ENCODE results near the gene MEGF11. TPM values are rescaled to one million over a fixed set of nuclear protein-coding genes. Genes with fewer than 3 reads are reported as not detected.

Gene MEGF11
- total RNA-seq, 1 experiment from 2014 or later = not detected

GRCh38 chr15:66092053-66093016 lies 161.2 kb downstream of the MEGF11 start:
- intact Hi-C loops (cut with micrococcal nuclease; ENCODE audit: unreplicated experiment) = no loop called here
- Histone ChIP-seq H3F3A (ENCODE audit: insufficient read depth, low read depth) (no peaks in the 10 kb centered on the region), H3K9me2 (ENCODE audit: insufficient read depth) (no peaks in the 10 kb centered on the region), H3K4me2 (no peak overlapping the region), H3K36me3 (ENCODE audit: low read depth) (no peaks in the 10 kb centered on the region), H3K79me2 (ENCODE audit: low read depth) (no peaks in the 10 kb centered on the region), H3K4me3 (no peak overlapping the region), H4K20me1 (ENCODE audit: insufficient read depth) (no peaks in the 10 kb centered on the region), H3K27ac (no peak overlapping the region), H3K27me3 (ENCODE audit: insufficient read depth, low read depth) (peaks cover 28% of the 10 kb centered on the region), H2AFZ (no peak overlapping the region), H3K9me3 (ENCODE audit: insufficient read depth, low read depth) (no peaks in the 10 kb centered on the region), H3K4me1 (replicated peaks; ENCODE audit: insufficient read depth) (no peaks in the 10 kb centered on the region)
- DNase-seq = no peak
- no TSS peak for BruUV-seq (replicated peaks)
- TF ChIP-seq CTCF (conservative IDR thresholded peaks at IDR 0.05) = no peak
- TF ChIP-seq EZH2 (IDR thresholded peaks at IDR 0.05; ENCODE audit: low read depth) = no peak
- ChIA-PET CTCF (no interaction called here), POLR2A (ENCODE audit: unreplicated experiment) (no interaction called here)

GRCh38 chr15:66089509-66089908 lies 164.0 kb downstream of the MEGF11 start:
- BruUV-seq (replicated peaks) = no TSS peak
- no peaks in the 10 kb centered on the region for H4K20me1 ChIP-seq (ENCODE audit: insufficient read depth)
- ChIA-PET CTCF (interaction anchor here (0.7 kb wide), 1 partner anchor 22 kb away, joined by 3 read pairs; no protein-coding TSS in a partner anchor), POLR2A (ENCODE audit: unreplicated experiment) (no interaction called here)
- no peaks in the 10 kb centered on the region for H3K36me3 ChIP-seq (ENCODE audit: low read depth)
- no peak for TF ChIP-seq CTCF (conservative IDR thresholded peaks at IDR 0.05)
- TF ChIP-seq EZH2 (IDR thresholded peaks at IDR 0.05; ENCODE audit: low read depth) = no peak
- no peaks in the 10 kb centered on the region for H3K9me2 ChIP-seq (ENCODE audit: insufficient read depth)
- intact Hi-C loops (cut with micrococcal nuclease; ENCODE audit: unreplicated experiment) = loop anchor here (10.0 kb wide), 1 partner anchor 105 kb away; no protein-coding TSS in a partner anchor
- no peaks in the 10 kb centered on the region for H3K4me1 ChIP-seq (replicated peaks; ENCODE audit: insufficient read depth)
- H3F3A ChIP-seq (ENCODE audit: insufficient read depth, low read depth) = no peaks in the 10 kb centered on the region
- H2AFZ ChIP-seq = no peak overlapping the region
- no peaks in the 10 kb centered on the region for H3K9me3 ChIP-seq (ENCODE audit: insufficient read depth, low read depth)
- H3K27ac ChIP-seq = no peak overlapping the region
- no peak overlapping the region for H3K4me3 ChIP-seq
- H3K79me2 ChIP-seq (ENCODE audit: low read depth) = no peaks in the 10 kb centered on the region
- DNase-seq = no peak
- peaks cover 20% of the 10 kb centered on the region; the same call in 1 of the 2 replicates for H3K27me3 ChIP-seq (ENCODE audit: insufficient read depth, low read depth)
- no peak overlapping the region for H3K4me2 ChIP-seq

GRCh38 chr15:66089049-66089448 lies 164.5 kb downstream of the MEGF11 start:
- no peak overlapping the region for H2AFZ ChIP-seq
- H3K4me1 ChIP-seq (replicated peaks; ENCODE audit: insufficient read depth) = no peaks in the 10 kb centered on the region
- no peak overlapping the region for H3K4me2 ChIP-seq
- ChIA-PET CTCF (interaction anchor here (0.7 kb wide), 1 partner anchor 22 kb away, joined by 3 read pairs; no protein-coding TSS in a partner anchor), POLR2A (ENCODE audit: unreplicated experiment) (no interaction called here)
- TF ChIP-seq CTCF (conservative IDR thresholded peaks at IDR 0.05) (no peak), EZH2 (IDR thresholded peaks at IDR 0.05; ENCODE audit: low read depth) (no peak)
- H3K79me2 ChIP-seq (ENCODE audit: low read depth) = no peaks in the 10 kb centered on the region
- no peak overlapping the region for H3K27ac ChIP-seq
- H4K20me1 ChIP-seq (ENCODE audit: insufficient read depth) = no peaks in the 10 kb centered on the region
- no TSS peak for BruUV-seq (replicated peaks)
- no peaks in the 10 kb centered on the region for H3K9me3 ChIP-seq (ENCODE audit: insufficient read depth, low read depth)
- H3K4me3 ChIP-seq = no peak overlapping the region
- no peaks in the 10 kb centered on the region for H3K36me3 ChIP-seq (ENCODE audit: low read depth)
- intact Hi-C loops (cut with micrococcal nuclease; ENCODE audit: unreplicated experiment) = loop anchor here (10.0 kb wide), 1 partner anchor 104 kb away; no protein-coding TSS in a partner anchor
- H3K9me2 ChIP-seq (ENCODE audit: insufficient read depth) = no peaks in the 10 kb centered on the region
- H3K27me3 ChIP-seq (ENCODE audit: insufficient read depth, low read depth) = peaks cover 16% of the 10 kb centered on the region; the same call in 1 of the 2 replicates
- H3F3A ChIP-seq (ENCODE audit: insufficient read depth, low read depth) = no peaks in the 10 kb centered on the region
- DNase-seq = no peak
